Activated T-helper 2 cell treated with anti-CD3 and anti-CD28 coated beads, Interferon-gamma antibody, Interleukin-2, Interleukin-4, amounts not matched to agents 10 μg/mL and 5 μg/mL and 100 μg/mL, durations not matched to agents 14 hours and 24 hours and 36 hours (primary cell): ENCODE data around the gene IL25. TPM values are rescaled to one million over a fixed set of nuclear protein-coding genes. Genes with fewer than 3 reads are reported as not detected.
A peak's percentile ranks its signal among the peaks of the same experiment; 100 is the strongest.
"Not testable (repeated sequence)": the region's sequence is repeated elsewhere in the genome, so short reads cannot be mapped to it uniquely, and the experiment has no call there.

ENCODE experiments used
- DNase-seq: peaks from one replicate; pipeline ENCODE4 v3.0.0; 2021; ENCODE audit warnings: low spot score
- H3K27ac Mint-ChIP-seq: one replicate; pipeline ENCODE4 v1.8.0; 2021; ENCODE audit warnings: mixed read lengths
- H3K27me3 Mint-ChIP-seq: one replicate; pipeline ENCODE4 v1.8.0; 2021; ENCODE audit warnings: low read depth, mixed read lengths
- H3K36me3 Mint-ChIP-seq: one replicate; pipeline ENCODE4 v1.8.0; 2021; ENCODE audit warnings: low read depth, mixed read lengths
- H3K4me1 Mint-ChIP-seq: one replicate; pipeline ENCODE4 v1.8.0; 2021; ENCODE audit warnings: low read depth, mixed read lengths
- H3K4me3 Mint-ChIP-seq: one replicate; pipeline ENCODE4 v1.8.0; 2021; ENCODE audit warnings: low read depth, mild to moderate bottlenecking, moderate library complexity, mixed read lengths
- H3K9me3 Mint-ChIP-seq: one replicate; pipeline ENCODE4 v1.8.0; 2021; ENCODE audit warnings: mixed read lengths
- intact Hi-C: fragments of 100-400 bp; cut with micrococcal nuclease; formaldehyde crosslinking; loops from one replicate; pipeline ENCODE4 v1.15.1; 2023
- total RNA-seq: library from RNA; stranded (reverse); gene quantifications from 2 replicates; pipeline ENCODE4 v1.2.3, GENCODE V29; 2022

The IL25 gene
- total RNA-seq, 1 donor from 2014 or later = not detected

DNA sequence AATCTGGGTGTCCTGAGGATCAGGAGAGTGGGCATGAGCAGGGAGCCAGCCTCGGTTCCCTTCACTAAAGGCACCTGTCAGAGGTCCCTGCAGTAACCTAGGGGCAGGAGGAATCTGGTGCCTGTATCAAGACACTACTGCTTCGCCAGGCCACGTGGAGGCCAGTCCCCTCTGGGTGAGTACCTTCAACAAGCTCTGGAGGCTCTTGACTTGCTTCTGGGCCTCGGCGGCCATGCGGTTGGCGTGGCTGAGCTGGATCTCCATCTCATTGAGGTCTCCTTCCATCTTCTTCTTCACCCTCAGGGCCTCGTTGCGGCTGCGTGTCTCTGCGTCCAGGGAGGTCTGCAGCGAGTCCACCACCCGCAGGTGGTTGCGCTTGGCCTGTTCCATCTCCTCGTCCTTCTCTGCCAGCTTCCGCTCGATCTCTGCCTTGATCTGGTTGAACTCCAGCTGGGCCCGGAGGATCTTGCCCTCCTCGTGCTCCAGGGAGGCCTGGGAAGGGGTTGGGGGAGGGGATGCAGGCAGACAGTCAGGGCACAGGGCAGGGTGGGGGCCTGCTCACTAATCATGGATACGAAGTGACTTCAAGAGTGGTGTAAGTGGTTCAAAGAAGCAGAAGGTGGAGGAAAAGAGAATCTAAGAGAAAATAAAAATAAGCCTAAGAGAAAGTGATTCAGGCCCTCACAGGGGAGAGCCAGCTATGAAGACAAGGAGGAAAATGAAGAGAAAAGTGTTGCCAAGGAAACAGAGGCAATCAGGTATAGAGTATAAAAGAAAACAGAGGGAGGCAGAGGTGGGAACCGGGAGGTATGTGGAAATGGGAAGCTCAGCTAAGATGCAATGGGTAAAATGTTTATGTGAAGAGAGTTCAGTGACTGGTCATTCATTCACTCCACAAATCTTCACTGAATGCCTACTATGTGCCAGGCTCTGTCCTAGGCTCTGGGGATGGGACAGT, 43.5 kb downstream of the IL25 start:
- no peak overlapping the region for H3K27ac Mint-ChIP-seq
- H3K4me1 Mint-ChIP-seq = peaks cover 3% of the 10 kb centered on the region

DNA sequence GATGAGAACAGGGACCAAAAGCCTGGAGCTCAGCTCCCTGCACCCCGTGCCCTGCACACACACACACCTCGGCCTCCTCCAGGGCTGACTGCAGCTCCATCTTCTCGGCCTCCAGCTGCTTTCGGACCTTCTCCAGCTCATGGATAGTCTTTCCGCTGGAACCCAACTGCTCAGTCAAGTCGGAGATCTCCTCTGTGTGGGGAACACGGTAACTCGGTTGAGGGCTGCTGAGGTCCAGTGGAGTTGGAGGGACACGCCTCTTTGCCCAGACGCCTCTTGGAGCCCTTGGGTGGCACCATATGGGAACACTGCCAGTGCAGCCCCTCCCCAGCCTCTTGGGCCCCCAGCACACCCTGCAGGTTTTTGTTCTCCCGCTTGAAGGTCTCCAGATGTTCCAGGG, 44.2 kb downstream of the IL25 start:
- DNase-seq = no peak
- intact Hi-C loops = no loop called here
- Mint-ChIP-seq H3K4me1 (peaks cover 8% of the 10 kb centered on the region), H3K27me3 (no peaks in the 10 kb centered on the region), H3K4me3 (no peak overlapping the region), H3K27ac (no peak overlapping the region), H3K36me3 (no peaks in the 10 kb centered on the region), H3K9me3 (no peaks in the 10 kb centered on the region)

More for the DNA sequence above, 43.5 kb downstream of the IL25 start:
- DNase-seq = no peak
- no peaks in the 10 kb centered on the region for H3K9me3 Mint-ChIP-seq
- H3K4me3 Mint-ChIP-seq = no peak overlapping the region
- intact Hi-C loops = no loop called here
- no peaks in the 10 kb centered on the region for H3K36me3 Mint-ChIP-seq
- H3K27me3 Mint-ChIP-seq = no peaks in the 10 kb centered on the region

DNA sequence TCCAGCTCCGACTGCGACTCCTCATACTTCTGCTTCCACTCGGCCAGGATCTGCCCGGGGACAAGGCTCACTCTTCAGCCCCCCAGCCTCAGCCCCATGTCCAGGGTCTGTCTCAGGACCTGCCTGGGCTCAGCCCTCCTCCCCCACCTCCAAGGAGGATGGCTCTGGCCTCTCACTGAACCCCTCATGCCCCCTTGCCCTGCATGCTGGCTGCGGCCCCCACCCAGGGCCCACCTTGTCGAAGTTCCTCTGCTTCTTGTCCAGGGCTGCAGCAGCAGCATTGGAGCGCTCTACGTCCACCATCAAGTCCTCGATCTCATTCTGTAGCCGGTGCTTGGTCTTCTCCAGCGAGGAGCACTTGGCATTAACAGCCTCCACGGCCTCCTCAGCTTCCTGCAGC, 44.7 kb downstream of the IL25 start:
- H3K36me3 Mint-ChIP-seq, DNase-seq, H3K4me3 Mint-ChIP-seq, H3K27me3 Mint-ChIP-seq, H3K9me3 Mint-ChIP-seq, H3K27ac Mint-ChIP-seq, intact Hi-C loops: not testable (repeated sequence)
- peaks cover 11% of the 10 kb centered on the region for H3K4me1 Mint-ChIP-seq

DNA sequence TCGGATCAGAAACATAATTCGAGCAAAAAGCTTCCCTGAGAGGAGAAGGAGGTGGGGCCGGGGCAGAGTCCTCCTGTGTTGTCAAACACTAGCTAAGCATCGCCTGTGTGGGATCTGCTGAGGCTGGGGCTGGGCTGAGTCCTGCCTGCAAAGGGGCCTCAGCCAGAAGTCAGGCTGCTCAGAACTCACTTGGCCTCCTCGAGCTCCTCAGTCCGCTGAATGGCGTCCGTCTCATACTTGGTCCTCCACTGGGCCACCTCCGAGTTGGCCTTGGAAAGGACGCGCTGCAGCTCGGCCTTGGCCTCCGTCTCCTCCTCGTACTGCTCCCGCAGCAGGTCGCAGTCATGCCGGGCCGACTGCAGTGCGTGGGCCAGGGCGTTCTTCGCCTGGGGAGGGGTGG, 45.4 kb downstream of the IL25 start:
- intact Hi-C loops = no loop called here
- DNase-seq = no peak
- Mint-ChIP-seq H3K36me3 (no peaks in the 10 kb centered on the region), H3K4me1 (peaks cover 11% of the 10 kb centered on the region), H3K27ac (no peak overlapping the region), H3K4me3 (no peak overlapping the region), H3K9me3 (no peaks in the 10 kb centered on the region), H3K27me3 (no peaks in the 10 kb centered on the region)

DNA sequence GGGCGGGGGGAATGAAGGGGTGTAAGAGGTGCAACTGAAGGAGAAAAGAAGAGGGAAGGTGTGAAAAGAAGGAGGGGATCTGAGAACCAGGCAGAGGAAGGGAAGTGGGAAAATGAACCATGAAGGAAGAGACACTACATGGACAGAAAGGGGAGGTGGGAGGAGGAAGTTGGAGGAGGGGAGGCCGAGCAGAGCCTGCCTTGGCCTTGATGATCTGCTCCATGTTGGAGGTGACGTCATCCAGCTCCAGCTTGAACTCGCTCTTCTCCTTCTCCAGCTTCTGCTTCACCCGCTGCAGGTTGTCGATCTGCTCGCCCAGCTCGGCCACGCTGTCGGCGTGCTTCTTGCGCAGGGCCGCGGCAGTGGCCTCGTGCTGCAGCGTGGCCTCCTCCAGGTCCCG, 47.0 kb downstream of the IL25 start:
- H3K27me3 Mint-ChIP-seq, intact Hi-C loops, H3K4me3 Mint-ChIP-seq, DNase-seq, H3K36me3 Mint-ChIP-seq, H3K27ac Mint-ChIP-seq, H3K9me3 Mint-ChIP-seq: not testable (repeated sequence)
- peaks cover 11% of the 10 kb centered on the region for H3K4me1 Mint-ChIP-seq

DNA sequence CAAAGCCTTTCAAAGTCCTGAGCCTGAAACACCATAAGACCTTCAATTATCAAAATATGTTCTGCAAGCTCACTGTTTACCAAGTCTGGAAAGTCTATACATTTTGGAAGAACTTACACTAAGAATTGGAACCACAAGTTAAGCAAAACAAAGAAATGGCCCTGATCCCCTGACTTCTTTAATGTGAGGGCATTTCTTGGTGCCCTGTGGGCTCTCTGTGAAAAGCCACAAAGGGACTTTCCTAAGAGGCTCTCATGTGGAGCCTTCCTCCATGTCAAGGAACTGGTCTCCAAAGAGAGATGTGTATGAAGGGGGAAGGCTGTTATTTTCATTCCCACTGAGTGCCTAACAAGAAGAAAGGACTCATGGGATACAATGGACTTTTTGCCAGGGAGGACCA, 49.0 kb downstream of the IL25 start:
- Mint-ChIP-seq H3K27me3 (no peaks in the 10 kb centered on the region), H3K4me3 (no peak overlapping the region), H3K36me3 (no peaks in the 10 kb centered on the region), H3K4me1 (peaks cover 11% of the 10 kb centered on the region), H3K27ac (peak overlapping the region; percentile 1), H3K9me3 (no peaks in the 10 kb centered on the region)
- intact Hi-C loops = no loop called here
- no peak for DNase-seq

DNA sequence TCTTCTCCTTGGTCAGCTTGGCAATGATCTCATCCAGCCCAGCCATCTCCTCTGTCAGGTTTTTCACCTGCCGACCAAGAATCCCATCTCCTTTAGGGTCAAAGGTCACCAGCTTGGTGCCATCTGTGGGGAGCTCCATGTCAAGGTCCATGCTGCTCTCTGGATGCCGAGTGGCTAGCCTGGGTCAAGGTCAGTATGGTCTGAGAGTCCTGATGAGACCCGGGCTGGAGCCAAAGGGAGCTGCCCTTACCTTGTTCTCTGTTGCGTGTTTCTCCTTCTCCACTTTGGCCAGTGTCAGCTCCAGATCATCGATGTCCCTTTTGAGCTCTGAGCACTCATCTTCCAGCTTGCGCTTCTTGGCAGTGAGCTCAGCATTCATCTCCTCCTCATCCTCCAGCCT, 51.0 kb downstream of the IL25 start:
- Mint-ChIP-seq H3K27ac (no peak overlapping the region), H3K4me3 (no peak overlapping the region), H3K27me3 (no peaks in the 10 kb centered on the region), H3K4me1 (peaks cover 11% of the 10 kb centered on the region), H3K9me3 (no peaks in the 10 kb centered on the region), H3K36me3 (no peaks in the 10 kb centered on the region)
- no peak for DNase-seq
- intact Hi-C loops = no loop called here

DNA sequence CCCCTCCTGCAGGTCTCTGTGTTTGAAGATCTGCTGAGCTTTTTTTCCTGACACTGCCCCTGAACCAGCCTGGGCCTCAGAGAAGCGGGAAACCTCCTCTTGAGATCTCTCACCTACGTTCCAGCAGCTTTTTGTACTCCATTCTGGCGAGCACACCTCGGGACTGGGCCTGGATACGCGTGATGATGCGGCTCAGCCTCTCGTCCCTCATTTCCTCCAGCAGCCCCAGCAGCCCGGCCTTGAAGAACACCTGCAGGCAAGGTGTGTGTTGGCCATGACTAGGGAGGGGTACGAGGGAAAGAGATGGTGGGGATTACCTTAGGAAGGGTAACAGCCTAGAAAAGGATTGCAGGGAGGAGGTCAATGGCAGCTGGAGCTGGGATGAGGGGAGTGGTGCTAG, 52.6 kb downstream of the IL25 start:
- H3K4me1 Mint-ChIP-seq = peaks cover 11% of the 10 kb centered on the region
- no peaks in the 10 kb centered on the region for H3K27me3 Mint-ChIP-seq
- intact Hi-C loops = no loop called here
- H3K27ac Mint-ChIP-seq = no peak overlapping the region
- no peak overlapping the region for H3K4me3 Mint-ChIP-seq
- no peak for DNase-seq
- H3K36me3 Mint-ChIP-seq = no peaks in the 10 kb centered on the region
- no peaks in the 10 kb centered on the region for H3K9me3 Mint-ChIP-seq

DNA sequence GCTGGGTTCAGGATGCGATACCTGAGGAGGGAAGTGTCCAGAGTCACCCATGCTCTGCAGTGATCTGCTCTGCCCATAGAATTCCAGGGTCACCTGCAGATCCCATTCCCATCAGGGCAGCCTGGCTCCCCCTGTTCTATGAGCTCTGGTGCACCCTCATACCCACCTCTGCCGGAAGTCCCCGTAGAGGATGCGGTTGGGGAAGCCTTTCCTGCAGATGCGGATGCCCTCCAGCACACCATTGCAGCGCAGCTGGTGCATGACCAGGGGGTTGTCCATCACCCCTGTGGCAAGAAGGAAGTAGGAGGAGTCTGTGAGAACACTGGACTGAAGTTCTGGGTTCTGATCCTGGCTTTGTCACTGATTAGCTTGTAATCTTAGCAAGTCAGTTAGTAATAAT, 53.2 kb downstream of the IL25 start:
- H3K9me3 Mint-ChIP-seq, H3K27me3 Mint-ChIP-seq, H3K4me3 Mint-ChIP-seq, DNase-seq, intact Hi-C loops, H3K27ac Mint-ChIP-seq, H3K36me3 Mint-ChIP-seq: not testable (repeated sequence)
- H3K4me1 Mint-ChIP-seq = peaks cover 10% of the 10 kb centered on the region

Other genes starting within 250 kb of the IL25 start
- gene SLC7A8, start 189.1 kb upstream of the IL25 start, total RNA-seq = 5.3 and 5.4 TPM in 2 replicates
- gene RNF212B, start 134.9 kb upstream of the IL25 start, total RNA-seq = not detected in 2 replicates
- gene HOMEZ, start 86.7 kb upstream of the IL25 start, total RNA-seq = 13.3 and 13.7 TPM in 2 replicates
- 20.3 and 21.3 TPM in 2 replicates for gene PPP1R3E, start 70.0 kb upstream of the IL25 start, total RNA-seq
- gene BCL2L2, start 66.0 kb upstream of the IL25 start, total RNA-seq = 9.3 and 10.1 TPM in 2 replicates
- 241 and 259 TPM in 2 replicates for gene PABPN1, start 51.4 kb upstream of the IL25 start, total RNA-seq
- gene SLC22A17, start 19.9 kb upstream of the IL25 start, total RNA-seq = 2.9 and 3.2 TPM in 2 replicates
- gene EFS, start 7.6 kb upstream of the IL25 start, total RNA-seq = not detected in 2 replicates
- not detected in 2 replicates for gene CMTM5, start 4.2 kb downstream of the IL25 start, total RNA-seq
- 0.11 and 0.14 TPM in 2 replicates for gene MYH6, start 35.5 kb downstream of the IL25 start, total RNA-seq
- 0.02 TPM in 1 of 2 replicates, not detected in the other for gene MYH7, start 62.9 kb downstream of the IL25 start, total RNA-seq
- 65.6 and 65.7 TPM in 2 replicates for gene NGDN, start 96.9 kb downstream of the IL25 start, total RNA-seq
- gene ZFHX2, start 179.0 kb downstream of the IL25 start, total RNA-seq = 2.0 and 2.5 TPM in 2 replicates
- 12.8 and 13.7 TPM in 2 replicates for gene THTPA, start 183.5 kb downstream of the IL25 start, total RNA-seq
- gene AP1G2, start 195.0 kb downstream of the IL25 start, total RNA-seq = 164 and 170 TPM in 2 replicates
- gene JPH4, start 206.0 kb downstream of the IL25 start, total RNA-seq = 0.09 TPM in 2 replicates